ENCODE data around the gene ERO1A. TPM values are rescaled to one million over a fixed set of nuclear protein-coding genes. Genes with fewer than 3 reads are reported as not detected.

Gene ERO1A
- total RNA-seq, 4 donors from 2014 or later, result 21.9 to 46.0 (median 35.6) TPM

GRCh38 chr14:52703664-52704063 is 8.3 kb upstream of the ERO1A start:
- intact Hi-C loops (cut with DNase I; ENCODE audit: low total_unique reads) (no loop called here), in situ Hi-C loops (cut with MboI; ENCODE audit: low pct_ligation_motif_present in 1 of 4, low pct_unique_long_range_greater_than_20kb in 1 of 4, low sequenced_read_pairs in 3 of 4) (no loop called here)
- DNase-seq, result no peak
- 95 to 100% methylated on average over 2 of the region's 2 CpGs for WGBS, 2 donors (ENCODE audit: low coverage in 1 of 2)
- Histone ChIP-seq H3K27me3 (no peaks in the 10 kb centered on the region), H3K4me1 (peaks cover 9 to 43% (median 22%) of the 10 kb centered on the region in 4 donors), H3K4me3 (no peak overlapping the region), H3K9me3 (no peaks in the 10 kb centered on the region), H3K36me3 (no peaks in the 10 kb centered on the region), H3K27ac (no peak overlapping the region)
- no peak for TF ChIP-seq EP300 (IDR thresholded peaks at IDR 0.05; ENCODE audit: low read depth)
- TF ChIP-seq POLR2A (IDR thresholded peaks at IDR 0.05), result no peak
- no peak for TF ChIP-seq POLR2AphosphoS5 (IDR thresholded peaks at IDR 0.05)
- no peak for TF ChIP-seq CTCF (IDR thresholded peaks at IDR 0.05)

GRCh38 chr14:52703225-52703624 is 7.9 kb upstream of the ERO1A start:
- Histone ChIP-seq H3K27ac (no peak overlapping the region), H3K36me3 (no peaks in the 10 kb centered on the region)

GRCh38 chr14:52701223-52701622 is 5.9 kb upstream of the ERO1A start:
- no peak for TF ChIP-seq CTCF (IDR thresholded peaks at IDR 0.05)
- no peak for TF ChIP-seq POLR2A (IDR thresholded peaks at IDR 0.05)
- TF ChIP-seq POLR2AphosphoS5 (IDR thresholded peaks at IDR 0.05), result no peak
- TF ChIP-seq EP300 (IDR thresholded peaks at IDR 0.05; ENCODE audit: low read depth), result no peak
- intact Hi-C loops (cut with DNase I; ENCODE audit: low total_unique reads) (no loop called here), in situ Hi-C loops (cut with MboI; ENCODE audit: low pct_ligation_motif_present in 1 of 4, low pct_unique_long_range_greater_than_20kb in 1 of 4, low sequenced_read_pairs in 3 of 4) (no loop called here)
- H3K4me3 ChIP-seq, result no peak overlapping the region
- H3K36me3 ChIP-seq, result no peaks in the 10 kb centered on the region
- peaks cover 2 to 32% (median 7%) of the 10 kb centered on the region in 4 donors for H3K4me1 ChIP-seq
- WGBS, 2 donors (ENCODE audit: low coverage in 1 of 2), result 71% methylated on average over 3 of the region's 3 CpGs
- H3K27me3 ChIP-seq, result no peaks in the 10 kb centered on the region
- DNase-seq, result no peak
- H3K9me3 ChIP-seq, result no peaks in the 10 kb centered on the region
- H3K27ac ChIP-seq, result peak overlapping the region; percentile 28 to 70 (median 68)

More at GRCh38 chr14:52703225-52703624, 7.9 kb upstream of the ERO1A start:
- H3K27me3 ChIP-seq, result no peaks in the 10 kb centered on the region
- in situ Hi-C loops (cut with MboI; ENCODE audit: low pct_ligation_motif_present in 1 of 4, low pct_unique_long_range_greater_than_20kb in 1 of 4, low sequenced_read_pairs in 3 of 4) (no loop called here), intact Hi-C loops (cut with DNase I; ENCODE audit: low total_unique reads) (no loop called here)
- no peaks in the 10 kb centered on the region for H3K9me3 ChIP-seq
- peak; percentile 54 for DNase-seq
- WGBS, 2 donors (ENCODE audit: low coverage in 1 of 2), result 73% methylated on average over 3 of the region's 3 CpGs; no CpG with 5 or more reads in 1 of the 2 donors
- TF ChIP-seq POLR2AphosphoS5 (IDR thresholded peaks at IDR 0.05), result no peak
- no peak for TF ChIP-seq POLR2A (IDR thresholded peaks at IDR 0.05)
- TF ChIP-seq CTCF (IDR thresholded peaks at IDR 0.05), result no peak
- no peak for TF ChIP-seq EP300 (IDR thresholded peaks at IDR 0.05; ENCODE audit: low read depth)
- no peak overlapping the region for H3K4me3 ChIP-seq
- H3K4me1 ChIP-seq, result peaks cover 7 to 39% (median 17%) of the 10 kb centered on the region in 4 donors

GRCh38 chr14:52700701-52701172 is 5.4 kb upstream of the ERO1A start:
- no peak for DNase-seq
- Histone ChIP-seq H3K27me3 (no peaks in the 10 kb centered on the region), H3K9me3 (no peaks in the 10 kb centered on the region), H3K4me3 (no peak overlapping the region), H3K36me3 (no peaks in the 10 kb centered on the region), H3K4me1 (peaks cover 2 to 33% (median 7%) of the 10 kb centered on the region in 4 donors), H3K27ac (peak overlapping the region; percentile 28 to 70 (median 68))
- TF ChIP-seq POLR2AphosphoS5 (IDR thresholded peaks at IDR 0.05) (peak in 1 of 3 donors; percentile 30), POLR2A (IDR thresholded peaks at IDR 0.05) (no peak), EP300 (IDR thresholded peaks at IDR 0.05; ENCODE audit: low read depth) (no peak), CTCF (IDR thresholded peaks at IDR 0.05) (no peak)
- 14 to 19% methylated on average over 2 of the region's 2 CpGs for WGBS, 2 donors (ENCODE audit: low coverage in 1 of 2)
- in situ Hi-C loops (cut with MboI; ENCODE audit: low pct_ligation_motif_present in 1 of 4, low pct_unique_long_range_greater_than_20kb in 1 of 4, low sequenced_read_pairs in 3 of 4), result no loop called here
- intact Hi-C loops (cut with DNase I; ENCODE audit: low total_unique reads), result no loop called here

Measured in transverse colon (tissue), 4 donors.